ENCODE data around the gene METTL26.

METTL26 gene

GRCh38 chr16:674968-675883 lies 39.1 kb upstream of the METTL26 start, which contains the start of gene RHBDL1:
TSS of gene RHBDL1 (plus strand) at chr16:675671. CDS start at chr16:675791, 120 bp downstream.
- H2AFZ ChIP-seq (ENCODE audit: low read length), result no peak within 1 kb of the TSS
- H3K9me2 ChIP-seq (replicated peaks; ENCODE audit: low read depth, low read length), result no peaks in the 10 kb centered on the region
- H3K36me3 ChIP-seq (ENCODE audit: insufficient read depth, low read length), result no peaks in the 10 kb centered on the region
- H3K4me1 ChIP-seq (ENCODE audit: insufficient read depth, low read length, poor library complexity, severe bottlenecking), result peaks cover 4% of the 10 kb centered on the region
- TF ChIP-seq, protein P1, sequence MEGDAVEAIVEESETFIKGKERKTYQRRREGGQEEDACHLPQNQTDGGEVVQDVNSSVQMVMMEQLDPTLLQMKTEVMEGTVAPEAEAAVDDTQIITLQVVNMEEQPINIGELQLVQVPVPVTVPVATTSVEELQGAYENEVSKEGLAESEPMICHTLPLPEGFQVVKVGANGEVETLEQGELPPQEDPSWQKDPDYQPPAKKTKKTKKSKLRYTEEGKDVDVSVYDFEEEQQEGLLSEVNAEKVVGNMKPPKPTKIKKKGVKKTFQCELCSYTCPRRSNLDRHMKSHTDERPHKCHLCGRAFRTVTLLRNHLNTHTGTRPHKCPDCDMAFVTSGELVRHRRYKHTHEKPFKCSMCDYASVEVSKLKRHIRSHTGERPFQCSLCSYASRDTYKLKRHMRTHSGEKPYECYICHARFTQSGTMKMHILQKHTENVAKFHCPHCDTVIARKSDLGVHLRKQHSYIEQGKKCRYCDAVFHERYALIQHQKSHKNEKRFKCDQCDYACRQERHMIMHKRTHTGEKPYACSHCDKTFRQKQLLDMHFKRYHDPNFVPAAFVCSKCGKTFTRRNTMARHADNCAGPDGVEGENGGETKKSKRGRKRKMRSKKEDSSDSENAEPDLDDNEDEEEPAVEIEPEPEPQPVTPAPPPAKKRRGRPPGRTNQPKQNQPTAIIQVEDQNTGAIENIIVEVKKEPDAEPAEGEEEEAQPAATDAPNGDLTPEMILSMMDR (conservative IDR thresholded peaks at IDR 0.05; ENCODE audit: low read length), result no peak
- no peak for TF ChIP-seq EZH2phosphoT487 (IDR thresholded peaks at IDR 0.05; ENCODE audit: borderline replicate concordance)
- no peaks in the 10 kb centered on the region for H3K9me3 ChIP-seq (ENCODE audit: insufficient read depth, low read depth, low read length)
- H3K4me3 ChIP-seq (ENCODE audit: low read length, poor library complexity, severe bottlenecking), result no peak within 1 kb of the TSS
- no peaks in the 10 kb centered on the region for H4K20me1 ChIP-seq (ENCODE audit: insufficient read depth, low read length, poor library complexity, severe bottlenecking)
- H3F3A ChIP-seq (ENCODE audit: low read depth), result no peaks in the 10 kb centered on the region
- no peaks in the 10 kb centered on the region for H3K27me3 ChIP-seq (ENCODE audit: insufficient read depth, low read length, poor library complexity, severe bottlenecking)
- H3K9ac ChIP-seq (ENCODE audit: low read depth, low read length, poor library complexity, severe bottlenecking), result no peak within 1 kb of the TSS
- H3K79me2 ChIP-seq (ENCODE audit: insufficient read depth, low read length), result no peaks in the 10 kb centered on the region
- no peak within 1 kb of the TSS for H3K4me2 ChIP-seq (ENCODE audit: low read depth, low read length, poor library complexity, severe bottlenecking)

- Histone ChIP-seq H3K9me3 (ENCODE audit: insufficient read depth, low read depth, low read length) (no peaks in the 10 kb centered on the region), H3F3A (ENCODE audit: low read depth) (no peaks in the 10 kb centered on the region), H3K4me3 (ENCODE audit: low read length, poor library complexity, severe bottlenecking) (no peak overlapping the region), H3K9me2 (replicated peaks; ENCODE audit: low read depth, low read length) (no peaks in the 10 kb centered on the region), H3K4me2 (ENCODE audit: low read depth, low read length, poor library complexity, severe bottlenecking) (no peak overlapping the region), H3K9ac (ENCODE audit: low read depth, low read length, poor library complexity, severe bottlenecking) (no peak overlapping the region), H3K79me2 (ENCODE audit: insufficient read depth, low read length) (peaks cover 3% of the 10 kb centered on the region; the same call in 1 of the 2 replicates), H2AFZ (ENCODE audit: low read length) (no peak overlapping the region), H4K20me1 (ENCODE audit: insufficient read depth, low read length, poor library complexity, severe bottlenecking) (no peaks in the 10 kb centered on the region), H3K4me1 (ENCODE audit: insufficient read depth, low read length, poor library complexity, severe bottlenecking) (peaks cover 2% of the 10 kb centered on the region), H3K36me3 (ENCODE audit: insufficient read depth, low read length) (no peaks in the 10 kb centered on the region), H3K27me3 (ENCODE audit: insufficient read depth, low read length, poor library complexity, severe bottlenecking) (no peaks in the 10 kb centered on the region)
- TF ChIP-seq EZH2phosphoT487 (IDR thresholded peaks at IDR 0.05; ENCODE audit: borderline replicate concordance), result no peak
- TF ChIP-seq, protein P1 (conservative IDR thresholded peaks at IDR 0.05; ENCODE audit: low read length), result no peak
These were observed 38.2 kb upstream of the METTL26 start for GRCh38 chr16:674214-674881.

GRCh38 chr16:673399-673991 lies 37.4 kb upstream of the METTL26 start:
- no peak overlapping the region for H3K4me3 ChIP-seq (ENCODE audit: low read length, poor library complexity, severe bottlenecking)
- H3K9ac ChIP-seq (ENCODE audit: low read depth, low read length, poor library complexity, severe bottlenecking), result no peak overlapping the region
- TF ChIP-seq EZH2phosphoT487 (IDR thresholded peaks at IDR 0.05; ENCODE audit: borderline replicate concordance), result no peak
- TF ChIP-seq, protein P1 (conservative IDR thresholded peaks at IDR 0.05; ENCODE audit: low read length), result no peak
- peaks cover 11% of the 10 kb centered on the region; the same call in 1 of the 2 replicates for H3K79me2 ChIP-seq (ENCODE audit: insufficient read depth, low read length)
- H3K4me1 ChIP-seq (ENCODE audit: insufficient read depth, low read length, poor library complexity, severe bottlenecking), result no peaks in the 10 kb centered on the region
- no peaks in the 10 kb centered on the region for H3K36me3 ChIP-seq (ENCODE audit: insufficient read depth, low read length)
- no peaks in the 10 kb centered on the region for H3K9me2 ChIP-seq (replicated peaks; ENCODE audit: low read depth, low read length)
- H3K27me3 ChIP-seq (ENCODE audit: insufficient read depth, low read length, poor library complexity, severe bottlenecking), result no peaks in the 10 kb centered on the region
- H3F3A ChIP-seq (ENCODE audit: low read depth), result no peaks in the 10 kb centered on the region
- H2AFZ ChIP-seq (ENCODE audit: low read length), result no peak overlapping the region
- H3K9me3 ChIP-seq (ENCODE audit: insufficient read depth, low read depth, low read length), result no peaks in the 10 kb centered on the region
- H4K20me1 ChIP-seq (ENCODE audit: insufficient read depth, low read length, poor library complexity, severe bottlenecking), result no peaks in the 10 kb centered on the region
- no peak overlapping the region for H3K4me2 ChIP-seq (ENCODE audit: low read depth, low read length, poor library complexity, severe bottlenecking)

Measured in Loucy (cell line).